Measurements from ENCODE around the gene KIT. TPM values are rescaled to one million over a fixed set of nuclear protein-coding genes. Genes with fewer than 3 reads are reported as not detected.

KIT gene
- total RNA-seq, 1 donor from 2014 or later = 11.6 TPM

DNA sequence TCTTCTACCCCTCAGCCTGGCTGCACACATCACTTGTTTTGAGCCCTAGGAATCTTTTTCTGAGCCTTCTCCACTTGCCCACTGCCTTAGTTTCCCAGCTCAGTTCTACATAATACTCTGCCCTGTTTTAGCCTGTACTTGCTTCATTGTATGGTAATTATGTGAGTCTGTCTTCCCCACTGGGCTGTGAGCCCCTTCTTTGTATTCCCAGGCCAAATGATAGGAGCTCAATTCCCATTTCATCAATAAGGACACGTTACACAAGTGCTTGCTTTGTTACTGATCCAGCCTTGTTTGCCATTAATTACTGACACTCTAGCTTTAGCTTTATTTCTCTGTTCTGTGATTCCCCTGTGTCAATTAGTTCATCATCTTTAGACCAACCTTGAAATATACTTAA is 28.1 kb downstream of the KIT start:
- DNase-seq (ENCODE audit: extremely low spot score, unreplicated experiment) = no peak
- H3K36me3 Mint-ChIP-seq (ENCODE audit: unreplicated experiment) = peaks cover 1% of the 10 kb centered on the region
- H3K9me3 Mint-ChIP-seq (ENCODE audit: unreplicated experiment) = no peaks in the 10 kb centered on the region
- H3K4me3 Mint-ChIP-seq (ENCODE audit: unreplicated experiment) = no peak overlapping the region
- TF ChIP-seq, protein P1, sequence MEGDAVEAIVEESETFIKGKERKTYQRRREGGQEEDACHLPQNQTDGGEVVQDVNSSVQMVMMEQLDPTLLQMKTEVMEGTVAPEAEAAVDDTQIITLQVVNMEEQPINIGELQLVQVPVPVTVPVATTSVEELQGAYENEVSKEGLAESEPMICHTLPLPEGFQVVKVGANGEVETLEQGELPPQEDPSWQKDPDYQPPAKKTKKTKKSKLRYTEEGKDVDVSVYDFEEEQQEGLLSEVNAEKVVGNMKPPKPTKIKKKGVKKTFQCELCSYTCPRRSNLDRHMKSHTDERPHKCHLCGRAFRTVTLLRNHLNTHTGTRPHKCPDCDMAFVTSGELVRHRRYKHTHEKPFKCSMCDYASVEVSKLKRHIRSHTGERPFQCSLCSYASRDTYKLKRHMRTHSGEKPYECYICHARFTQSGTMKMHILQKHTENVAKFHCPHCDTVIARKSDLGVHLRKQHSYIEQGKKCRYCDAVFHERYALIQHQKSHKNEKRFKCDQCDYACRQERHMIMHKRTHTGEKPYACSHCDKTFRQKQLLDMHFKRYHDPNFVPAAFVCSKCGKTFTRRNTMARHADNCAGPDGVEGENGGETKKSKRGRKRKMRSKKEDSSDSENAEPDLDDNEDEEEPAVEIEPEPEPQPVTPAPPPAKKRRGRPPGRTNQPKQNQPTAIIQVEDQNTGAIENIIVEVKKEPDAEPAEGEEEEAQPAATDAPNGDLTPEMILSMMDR (IDR thresholded peaks at IDR 0.05) = no peak
- peaks cover 10% of the 10 kb centered on the region for H3K4me1 Mint-ChIP-seq (ENCODE audit: unreplicated experiment)
- no peaks in the 10 kb centered on the region for H3K27me3 Mint-ChIP-seq (ENCODE audit: unreplicated experiment)
- no peak overlapping the region for H3K27ac Mint-ChIP-seq (ENCODE audit: unreplicated experiment)

DNA sequence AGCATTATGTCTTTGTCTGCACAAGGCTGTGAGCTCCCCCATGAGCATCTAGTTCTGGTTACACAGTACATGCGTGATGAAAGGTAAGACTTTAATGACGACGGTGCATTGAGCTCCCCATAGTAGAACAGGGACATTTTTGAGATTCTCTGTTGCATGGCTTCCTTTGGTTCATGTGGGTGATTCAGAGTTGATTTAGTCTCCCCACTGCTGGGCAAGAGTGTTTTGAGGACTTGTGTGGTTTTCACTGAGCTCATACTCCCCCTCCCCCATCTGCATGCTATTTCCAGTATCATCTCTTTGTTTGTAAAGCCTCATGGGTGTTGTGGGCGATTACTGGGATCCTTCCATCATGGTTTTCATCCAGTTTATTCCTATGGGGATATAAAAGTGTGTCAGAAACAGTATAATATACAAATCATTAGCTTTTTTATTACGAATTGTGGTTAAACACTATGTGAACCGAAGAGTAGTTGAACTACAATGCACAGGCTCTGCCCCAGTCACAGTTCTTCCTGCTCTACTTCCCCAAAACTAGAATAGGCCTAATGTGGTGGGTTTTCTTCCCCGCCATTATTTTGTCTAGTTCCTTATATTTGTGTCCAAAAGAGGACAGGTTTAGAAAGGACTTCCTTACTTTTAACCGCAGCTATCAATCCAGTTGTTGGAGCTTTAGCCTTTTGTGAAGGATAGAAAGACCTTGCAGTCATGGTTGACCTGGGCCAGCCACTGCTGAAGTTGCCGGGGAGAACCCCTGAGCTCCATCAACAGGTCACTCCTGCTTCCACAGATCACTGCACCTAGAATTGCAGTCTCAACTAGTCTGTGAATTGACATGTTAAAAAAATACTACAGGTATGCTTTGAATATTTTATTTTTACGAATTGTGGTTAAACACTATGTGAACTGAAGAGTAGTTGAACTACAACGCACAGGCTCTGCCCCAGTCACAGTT is 30.4 kb downstream of the KIT start:
- H3K9me3 Mint-ChIP-seq (ENCODE audit: unreplicated experiment) = no peaks in the 10 kb centered on the region
- H3K36me3 Mint-ChIP-seq (ENCODE audit: unreplicated experiment) = peaks cover 1% of the 10 kb centered on the region
- H3K4me1 Mint-ChIP-seq (ENCODE audit: unreplicated experiment) = peaks cover 10% of the 10 kb centered on the region
- TF ChIP-seq, protein P1 (IDR thresholded peaks at IDR 0.05) = no peak
- no peak overlapping the region for H3K27ac Mint-ChIP-seq (ENCODE audit: unreplicated experiment)
- H3K4me3 Mint-ChIP-seq (ENCODE audit: unreplicated experiment) = no peak overlapping the region
- DNase-seq (ENCODE audit: extremely low spot score, unreplicated experiment) = no peak
- H3K27me3 Mint-ChIP-seq (ENCODE audit: unreplicated experiment) = no peaks in the 10 kb centered on the region

DNA sequence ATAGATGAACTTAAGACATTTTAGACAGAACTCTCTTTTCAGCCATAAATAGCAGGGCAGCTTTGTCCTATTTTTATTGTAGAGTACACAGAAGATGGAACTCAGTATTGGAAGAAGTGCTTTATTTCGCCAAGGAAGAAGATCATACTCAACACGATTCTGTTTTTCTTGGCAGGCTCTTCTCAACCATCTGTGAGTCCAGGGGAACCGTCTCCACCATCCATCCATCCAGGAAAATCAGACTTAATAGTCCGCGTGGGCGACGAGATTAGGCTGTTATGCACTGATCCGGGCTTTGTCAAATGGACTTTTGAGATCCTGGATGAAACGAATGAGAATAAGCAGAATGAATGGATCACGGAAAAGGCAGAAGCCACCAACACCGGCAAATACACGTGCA is 37.6 kb downstream of the KIT start:
- TF ChIP-seq, protein P1 (IDR thresholded peaks at IDR 0.05) = no peak
- H3K27me3 Mint-ChIP-seq (ENCODE audit: unreplicated experiment) = no peaks in the 10 kb centered on the region
- no peaks in the 10 kb centered on the region for H3K9me3 Mint-ChIP-seq (ENCODE audit: unreplicated experiment)
- no peaks in the 10 kb centered on the region for H3K4me1 Mint-ChIP-seq (ENCODE audit: unreplicated experiment)
- peaks cover 9% of the 10 kb centered on the region for H3K36me3 Mint-ChIP-seq (ENCODE audit: unreplicated experiment)
- no peak overlapping the region for H3K4me3 Mint-ChIP-seq (ENCODE audit: unreplicated experiment)
- no peak overlapping the region for H3K27ac Mint-ChIP-seq (ENCODE audit: unreplicated experiment)
- no peak for DNase-seq (ENCODE audit: extremely low spot score, unreplicated experiment)

DNA sequence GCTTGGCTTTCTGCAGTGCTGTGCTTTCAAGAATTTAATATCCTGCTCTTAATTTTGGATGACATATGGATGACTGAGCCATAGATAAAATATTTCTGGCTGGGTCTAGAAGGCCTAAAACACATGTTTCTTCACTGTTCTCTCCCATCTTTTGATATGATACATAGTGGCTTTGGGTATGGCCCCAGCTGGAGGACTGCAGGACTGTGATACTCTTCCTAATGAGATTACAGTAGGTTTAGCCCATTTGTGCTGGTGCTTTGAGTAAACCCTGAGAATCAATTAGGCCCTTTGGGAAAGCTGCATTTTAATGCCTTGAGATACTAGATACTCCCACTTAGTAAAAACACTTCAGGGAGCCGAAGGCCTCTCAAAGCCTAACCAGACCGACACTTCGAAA is 38.0 kb downstream of the KIT start:
- Mint-ChIP-seq H3K27me3 (ENCODE audit: unreplicated experiment) (no peaks in the 10 kb centered on the region), H3K4me3 (ENCODE audit: unreplicated experiment) (no peak overlapping the region), H3K36me3 (ENCODE audit: unreplicated experiment) (peaks cover 9% of the 10 kb centered on the region), H3K4me1 (ENCODE audit: unreplicated experiment) (peaks cover 2% of the 10 kb centered on the region), H3K9me3 (ENCODE audit: unreplicated experiment) (no peaks in the 10 kb centered on the region), H3K27ac (ENCODE audit: unreplicated experiment) (no peak overlapping the region)
- DNase-seq (ENCODE audit: extremely low spot score, unreplicated experiment) = no peak
- TF ChIP-seq, protein P1 (IDR thresholded peaks at IDR 0.05) = no peak

DNA sequence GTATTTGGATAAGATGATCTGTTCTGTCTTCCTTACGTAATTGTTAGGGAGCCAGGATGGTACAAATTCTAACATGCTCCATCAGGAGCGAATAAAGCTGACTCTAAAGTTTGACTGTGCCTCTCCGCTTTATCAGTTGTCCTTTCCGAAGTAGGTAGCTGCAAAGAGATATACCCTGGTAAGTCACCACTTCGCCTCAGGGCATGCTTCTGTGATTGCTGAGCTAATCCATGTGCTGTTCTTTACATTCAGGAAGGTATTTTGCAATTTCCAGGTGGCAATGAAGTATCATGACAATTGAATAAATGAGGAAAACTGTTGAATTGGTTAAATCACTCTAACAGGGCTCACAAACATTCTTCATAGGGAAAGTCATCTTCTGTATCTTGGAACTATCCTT is 38.9 kb downstream of the KIT start:
- H3K9me3 Mint-ChIP-seq (ENCODE audit: unreplicated experiment) = no peaks in the 10 kb centered on the region
- H3K27me3 Mint-ChIP-seq (ENCODE audit: unreplicated experiment) = no peaks in the 10 kb centered on the region
- peaks cover 9% of the 10 kb centered on the region for H3K36me3 Mint-ChIP-seq (ENCODE audit: unreplicated experiment)
- H3K4me1 Mint-ChIP-seq (ENCODE audit: unreplicated experiment) = peaks cover 7% of the 10 kb centered on the region
- no peak overlapping the region for H3K4me3 Mint-ChIP-seq (ENCODE audit: unreplicated experiment)
- TF ChIP-seq, protein P1 (IDR thresholded peaks at IDR 0.05) = no peak
- no peak overlapping the region for H3K27ac Mint-ChIP-seq (ENCODE audit: unreplicated experiment)
- no peak for DNase-seq (ENCODE audit: extremely low spot score, unreplicated experiment)
